ENCODE data around the gene ACTR2.
"Not testable (repeated sequence)": the region's sequence is repeated elsewhere in the genome, so short reads cannot be mapped to it uniquely, and the experiment has no call there.

ACTR2 gene

DNA sequence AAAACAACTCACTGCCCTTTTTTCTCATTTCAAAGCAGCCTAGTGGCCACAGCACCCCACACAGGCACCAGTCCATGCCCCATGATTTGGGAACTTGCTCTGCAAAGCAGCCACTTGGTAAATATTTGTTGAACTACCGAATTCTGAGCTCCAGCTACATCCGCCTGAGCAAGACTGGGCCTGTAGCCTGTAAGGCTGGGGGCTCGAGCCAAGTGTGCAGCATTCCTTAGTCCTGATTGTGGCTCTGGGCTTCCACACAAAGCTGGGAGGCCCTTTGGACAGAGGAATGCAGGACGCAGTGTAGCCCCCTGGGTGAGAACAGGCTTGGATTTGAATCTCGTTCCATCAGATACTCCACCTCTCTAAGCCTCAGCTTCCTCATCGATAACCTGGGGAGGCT, 88.4 kb downstream of the ACTR2 start:
- CTCF ChIA-PET, result interaction anchor here (0.7 kb wide), 1 partner anchor 67 kb away, joined by 4 read pairs; no protein-coding TSS in a partner anchor
- H3K36me3 ChIP-seq (ENCODE audit: control insufficient read depth in 2 of 2, insufficient read depth in 1 of 2, low read length in 2 of 2), result peaks cover 0 to 55% of the 10 kb centered on the region in 2 experiments; a peak in 2 of 3 replicates
- POLR2A ChIA-PET, result no interaction called here

DNA sequence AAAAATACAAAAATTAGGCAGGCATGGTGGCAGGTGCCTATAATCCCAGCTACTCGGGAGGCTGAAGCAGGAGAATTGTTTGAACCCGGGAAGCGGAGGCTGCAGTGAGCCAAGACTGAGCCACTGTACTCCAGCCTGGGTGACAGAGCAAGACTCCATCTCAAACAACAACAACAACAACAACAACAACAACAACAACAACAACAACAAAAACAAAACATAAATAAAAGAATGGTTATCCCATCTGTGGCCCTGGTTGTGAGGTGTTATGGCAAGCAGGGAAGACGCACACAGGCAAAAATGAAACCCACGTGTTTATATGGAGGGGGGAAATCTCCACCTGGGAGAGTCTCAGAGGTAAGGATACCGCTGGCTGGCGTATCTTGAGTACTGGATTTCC, 89.7 kb downstream of the ACTR2 start:
- POLR2A ChIA-PET; H3K4me3 ChIP-seq (ENCODE audit: low read depth, low read length); H3K9me3 ChIP-seq (ENCODE audit: control insufficient read depth, insufficient read depth, low read depth, low read length); CTCF ChIA-PET; H3K27ac ChIP-seq (ENCODE audit: extremely low read depth, low read depth, low read length); H3K4me1 ChIP-seq (ENCODE audit: control insufficient read depth, insufficient read depth, low read length): not testable (repeated sequence)
- peaks cover 0 to 44% of the 10 kb centered on the region in 2 experiments; a peak in 2 of 3 replicates for H3K36me3 ChIP-seq (ENCODE audit: control insufficient read depth in 2 of 2, insufficient read depth in 1 of 2, low read length in 2 of 2)

More for the DNA sequence above, 88.4 kb downstream of the ACTR2 start:
- Histone ChIP-seq H3K4me1 (ENCODE audit: control insufficient read depth, insufficient read depth, low read length) (no peaks in the 10 kb centered on the region), H3K27ac (ENCODE audit: extremely low read depth, low read depth, low read length) (no peak overlapping the region), H3K9me3 (ENCODE audit: control insufficient read depth, insufficient read depth, low read depth, low read length) (no peaks in the 10 kb centered on the region), H3K4me3 (ENCODE audit: low read depth, low read length) (no peak overlapping the region)
- no peak for TF ChIP-seq ZNF610 (tag by site-specific recombination; IDR thresholded peaks at IDR 0.05; ENCODE audit: borderline replicate concordance)
- TF ChIP-seq ZBTB20 (tag by site-specific recombination; IDR thresholded peaks at IDR 0.05), result no peak
- no peak for TF ChIP-seq TCF7L2 (IDR thresholded peaks at IDR 0.05; ENCODE audit: borderline replicate concordance, low read depth, low read length)
- TF ChIP-seq, protein P1, sequence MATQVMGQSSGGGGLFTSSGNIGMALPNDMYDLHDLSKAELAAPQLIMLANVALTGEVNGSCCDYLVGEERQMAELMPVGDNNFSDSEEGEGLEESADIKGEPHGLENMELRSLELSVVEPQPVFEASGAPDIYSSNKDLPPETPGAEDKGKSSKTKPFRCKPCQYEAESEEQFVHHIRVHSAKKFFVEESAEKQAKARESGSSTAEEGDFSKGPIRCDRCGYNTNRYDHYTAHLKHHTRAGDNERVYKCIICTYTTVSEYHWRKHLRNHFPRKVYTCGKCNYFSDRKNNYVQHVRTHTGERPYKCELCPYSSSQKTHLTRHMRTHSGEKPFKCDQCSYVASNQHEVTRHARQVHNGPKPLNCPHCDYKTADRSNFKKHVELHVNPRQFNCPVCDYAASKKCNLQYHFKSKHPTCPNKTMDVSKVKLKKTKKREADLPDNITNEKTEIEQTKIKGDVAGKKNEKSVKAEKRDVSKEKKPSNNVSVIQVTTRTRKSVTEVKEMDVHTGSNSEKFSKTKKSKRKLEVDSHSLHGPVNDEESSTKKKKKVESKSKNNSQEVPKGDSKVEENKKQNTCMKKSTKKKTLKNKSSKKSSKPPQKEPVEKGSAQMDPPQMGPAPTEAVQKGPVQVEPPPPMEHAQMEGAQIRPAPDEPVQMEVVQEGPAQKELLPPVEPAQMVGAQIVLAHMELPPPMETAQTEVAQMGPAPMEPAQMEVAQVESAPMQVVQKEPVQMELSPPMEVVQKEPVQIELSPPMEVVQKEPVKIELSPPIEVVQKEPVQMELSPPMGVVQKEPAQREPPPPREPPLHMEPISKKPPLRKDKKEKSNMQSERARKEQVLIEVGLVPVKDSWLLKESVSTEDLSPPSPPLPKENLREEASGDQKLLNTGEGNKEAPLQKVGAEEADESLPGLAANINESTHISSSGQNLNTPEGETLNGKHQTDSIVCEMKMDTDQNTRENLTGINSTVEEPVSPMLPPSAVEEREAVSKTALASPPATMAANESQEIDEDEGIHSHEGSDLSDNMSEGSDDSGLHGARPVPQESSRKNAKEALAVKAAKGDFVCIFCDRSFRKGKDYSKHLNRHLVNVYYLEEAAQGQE (tag by site-specific recombination; IDR thresholded peaks at IDR 0.05), result no peak
- no peak for TF ChIP-seq ZNF324 (tag by site-specific recombination; IDR thresholded peaks at IDR 0.05)
- no peak for TF ChIP-seq ZNF10 (tag by site-specific recombination; IDR thresholded peaks at IDR 0.05)
- TF ChIP-seq SP2 (tag by site-specific recombination; IDR thresholded peaks at IDR 0.05), result no peak
- TF ChIP-seq ZNF398 (tag by site-specific recombination; IDR thresholded peaks at IDR 0.05), result no peak
- TF ChIP-seq ZNF585B (tag by site-specific recombination; IDR thresholded peaks at IDR 0.05), result no peak
- TF ChIP-seq ZNF560 (tag by site-specific recombination; IDR thresholded peaks at IDR 0.05; ENCODE audit: borderline replicate concordance), result no peak
- TF ChIP-seq ZBTB48 (tag by site-specific recombination; IDR thresholded peaks at IDR 0.05), result no peak

- Histone ChIP-seq H3K4me1 (ENCODE audit: control insufficient read depth, insufficient read depth, low read length) (no peaks in the 10 kb centered on the region), H3K27ac (ENCODE audit: extremely low read depth, low read depth, low read length) (no peak overlapping the region), H3K4me3 (ENCODE audit: low read depth, low read length) (no peak overlapping the region), H3K9me3 (ENCODE audit: control insufficient read depth, insufficient read depth, low read depth, low read length) (no peaks in the 10 kb centered on the region), H3K36me3 (ENCODE audit: control insufficient read depth in 2 of 2, insufficient read depth in 1 of 2, low read length in 2 of 2) (peaks cover 0 to 39% of the 10 kb centered on the region in 2 experiments; a peak in 2 of 3 replicates)
- POLR2A ChIA-PET, result no interaction called here
- CTCF ChIA-PET, result no interaction called here
- no peak for TF ChIP-seq ZNF596 (tag by site-specific recombination; IDR thresholded peaks at IDR 0.05)
- TF ChIP-seq ZNF624 (tag by site-specific recombination; IDR thresholded peaks at IDR 0.05), result no peak
- TF ChIP-seq ZNF501 (tag by site-specific recombination; IDR thresholded peaks at IDR 0.05), result no peak
- TF ChIP-seq, protein P2, sequence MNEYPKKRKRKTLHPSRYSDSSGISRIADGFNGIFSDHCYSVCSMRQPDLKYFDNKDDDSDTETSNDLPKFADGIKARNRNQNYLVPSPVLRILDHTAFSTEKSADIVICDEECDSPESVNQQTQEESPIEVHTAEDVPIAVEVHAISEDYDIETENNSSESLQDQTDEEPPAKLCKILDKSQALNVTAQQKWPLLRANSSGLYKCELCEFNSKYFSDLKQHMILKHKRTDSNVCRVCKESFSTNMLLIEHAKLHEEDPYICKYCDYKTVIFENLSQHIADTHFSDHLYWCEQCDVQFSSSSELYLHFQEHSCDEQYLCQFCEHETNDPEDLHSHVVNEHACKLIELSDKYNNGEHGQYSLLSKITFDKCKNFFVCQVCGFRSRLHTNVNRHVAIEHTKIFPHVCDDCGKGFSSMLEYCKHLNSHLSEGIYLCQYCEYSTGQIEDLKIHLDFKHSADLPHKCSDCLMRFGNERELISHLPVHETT (tag by site-specific recombination; IDR thresholded peaks at IDR 0.05), result no peak
- TF ChIP-seq SETDB1 (IDR thresholded peaks at IDR 0.05; ENCODE audit: insufficient read length, low read length), result no peak
- TF ChIP-seq, protein P3, sequence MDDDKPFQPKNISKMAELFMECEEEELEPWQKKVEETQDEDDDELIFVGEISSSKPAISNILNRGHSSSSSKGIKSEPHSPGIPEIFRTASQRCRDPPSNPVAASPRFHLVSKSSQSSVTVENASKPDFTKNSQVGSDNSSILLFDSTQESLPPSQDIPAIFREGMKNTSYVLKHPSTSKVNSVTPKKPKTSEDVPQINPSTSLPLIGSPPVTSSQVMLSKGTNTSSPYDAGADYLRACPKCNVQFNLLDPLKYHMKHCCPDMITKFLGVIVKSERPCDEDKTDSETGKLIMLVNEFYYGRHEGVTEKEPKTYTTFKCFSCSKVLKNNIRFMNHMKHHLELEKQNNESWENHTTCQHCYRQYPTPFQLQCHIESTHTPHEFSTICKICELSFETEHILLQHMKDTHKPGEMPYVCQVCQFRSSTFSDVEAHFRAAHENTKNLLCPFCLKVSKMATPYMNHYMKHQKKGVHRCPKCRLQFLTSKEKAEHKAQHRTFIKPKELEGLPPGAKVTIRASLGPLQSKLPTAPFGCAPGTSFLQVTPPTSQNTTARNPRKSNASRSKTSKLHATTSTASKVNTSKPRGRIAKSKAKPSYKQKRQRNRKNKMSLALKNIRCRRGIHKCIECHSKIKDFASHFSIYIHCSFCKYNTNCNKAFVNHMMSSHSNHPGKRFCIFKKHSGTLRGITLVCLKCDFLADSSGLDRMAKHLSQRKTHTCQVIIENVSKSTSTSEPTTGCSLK (tag by site-specific recombination; IDR thresholded peaks at IDR 0.05), result no peak
- TF ChIP-seq ZNF433 (tag by site-specific recombination; IDR thresholded peaks at IDR 0.05; ENCODE audit: low read depth), result no peak
- no peak for TF ChIP-seq SP3 (tag by site-specific recombination; IDR thresholded peaks at IDR 0.05)
- TF ChIP-seq ZNF169 (tag by site-specific recombination; IDR thresholded peaks at IDR 0.05), result no peak
- TF ChIP-seq ZNF132 (tag by site-specific recombination; IDR thresholded peaks at IDR 0.05; ENCODE audit: borderline replicate concordance), result no peak
- TF ChIP-seq ZNF362 (tag by site-specific recombination; IDR thresholded peaks at IDR 0.05), result no peak
Observed at GRCh38 chr2:65317841-65318240, 90.2 kb downstream of the ACTR2 start.
